Measurements from ENCODE around the gene TESMIN.

Gene TESMIN

DNA sequence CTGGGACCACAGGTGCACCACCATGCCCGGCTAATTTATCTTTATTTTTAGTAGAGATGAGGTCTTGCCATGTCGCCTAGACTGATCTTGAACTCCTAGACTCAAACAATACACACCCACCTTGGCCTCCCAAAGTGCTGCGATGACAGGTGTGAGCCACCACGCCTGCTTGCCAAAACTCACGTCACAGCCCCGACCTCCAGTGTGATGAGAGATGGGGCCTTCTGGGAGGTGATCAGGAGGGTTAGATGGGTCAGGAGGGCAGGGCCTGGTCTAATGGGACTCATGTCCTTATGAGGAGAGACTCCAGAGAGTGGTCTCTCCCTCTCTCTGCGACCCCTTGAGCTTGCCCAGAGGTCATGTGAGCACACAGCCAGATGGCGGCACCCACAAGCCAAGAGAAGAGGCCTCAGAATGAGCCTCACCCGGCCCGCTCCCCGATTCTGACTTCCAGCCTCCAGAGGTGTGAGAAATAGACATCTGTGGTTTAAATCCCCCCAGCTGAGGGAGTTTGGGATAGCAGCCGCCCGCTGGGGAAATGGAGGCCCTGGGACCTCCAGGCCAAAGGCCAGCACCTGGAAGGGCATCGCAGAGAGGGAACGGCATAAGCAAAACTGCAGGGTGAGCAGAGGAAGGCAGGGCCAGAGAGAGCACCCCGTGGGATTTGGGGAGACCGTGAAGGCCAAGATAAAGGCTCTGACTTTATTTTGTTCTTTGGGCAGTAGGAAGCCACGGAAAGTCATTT lies 91.1 kb downstream of the TESMIN start:
- Histone ChIP-seq H3K4me3 (peak overlapping the region; percentile 55; the same call in 1 of the 2 replicates), H3K9me3 (peaks cover 23% of the 10 kb centered on the region), H4K20me1 (peaks cover 26% of the 10 kb centered on the region), H3K36me3 (no peaks in the 10 kb centered on the region), H3K9ac (no peak overlapping the region), H3K27me3 (no peaks in the 10 kb centered on the region; the same call in 1 of the 2 replicates), H3K4me2 (peak overlapping the region; percentile 99), H3K4me1 (peaks cover 72% of the 10 kb centered on the region), H3K27ac (no peak overlapping the region)
- TF ChIP-seq Cebpa-rat (IDR thresholded peaks at IDR 0.05), result no peak

DNA sequence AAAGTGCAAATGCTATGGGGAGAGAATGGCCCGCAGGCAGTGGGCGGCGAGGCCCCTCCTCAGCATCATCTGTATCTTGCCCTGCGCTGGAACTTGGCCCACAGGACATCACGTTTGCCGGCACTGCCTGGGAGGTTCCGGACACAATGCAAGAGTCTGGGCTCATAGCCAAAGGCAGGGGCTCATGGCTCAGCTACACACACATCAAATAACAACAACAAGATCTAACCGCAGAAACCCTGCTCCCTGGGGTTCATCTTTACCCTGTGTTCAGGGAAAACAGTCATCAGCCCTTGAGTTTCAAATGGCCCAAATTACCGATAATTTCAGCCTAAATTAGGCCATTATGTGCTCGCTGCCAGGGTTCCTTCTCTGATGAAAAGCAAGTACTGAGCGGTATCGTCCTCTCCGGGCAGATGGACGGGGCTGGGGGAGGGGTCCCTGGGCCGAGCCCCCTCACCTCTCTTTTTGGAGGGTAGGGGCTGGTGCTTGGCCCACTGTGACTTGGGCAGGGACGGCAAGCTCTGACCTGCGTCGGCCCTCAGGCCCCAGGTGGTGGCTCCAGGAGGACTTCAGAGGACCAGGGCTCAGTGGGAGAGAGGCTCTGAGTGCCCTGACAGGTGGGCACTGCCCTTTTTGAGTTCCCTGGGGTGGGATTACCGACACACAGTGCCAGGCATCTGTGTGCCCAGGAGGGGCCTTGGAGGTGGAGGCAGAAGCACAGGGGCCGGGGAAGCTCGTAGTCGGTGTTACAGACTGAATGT lies 92.0 kb downstream of the TESMIN start:
- Histone ChIP-seq H3K9me3 (peaks cover 31% of the 10 kb centered on the region), H3K9ac (no peak overlapping the region), H3K4me1 (peaks cover 63% of the 10 kb centered on the region), H3K4me2 (peak overlapping the region; percentile 99), H3K36me3 (no peaks in the 10 kb centered on the region), H3K27me3 (no peaks in the 10 kb centered on the region; the same call in 1 of the 2 replicates), H4K20me1 (peaks cover 19% of the 10 kb centered on the region), H3K4me3 (peak overlapping the region; percentile 55), H3K27ac (peak overlapping the region; percentile 65)
- TF ChIP-seq Cebpa-rat (IDR thresholded peaks at IDR 0.05), result peak; percentile 34; the same call in 1 of the 2 replicates

DNA sequence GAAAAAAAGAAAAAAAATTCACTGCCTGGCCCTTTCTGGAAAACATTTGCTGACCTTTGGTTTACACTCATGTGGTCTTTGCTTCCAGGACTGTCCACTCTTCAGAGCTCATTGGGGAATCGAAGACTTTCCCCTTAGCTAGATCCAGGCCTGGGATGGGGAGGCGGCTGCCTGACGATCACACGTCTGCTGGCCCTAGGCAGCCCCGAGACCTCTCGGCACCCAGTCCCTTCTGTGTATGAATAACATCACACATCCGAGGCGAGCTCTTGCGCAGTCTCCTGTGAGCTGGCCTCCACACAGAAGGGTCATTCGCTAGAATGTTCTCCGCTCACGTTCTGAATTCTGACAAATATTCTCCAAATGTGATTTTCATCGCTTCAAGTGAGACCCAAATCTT lies 92.7 kb downstream of the TESMIN start:
- H3K4me2 ChIP-seq, result peak overlapping the region; percentile 99
- TF ChIP-seq Cebpa-rat (IDR thresholded peaks at IDR 0.05), result no peak
- H3K4me3 ChIP-seq, result no peak overlapping the region
- no peaks in the 10 kb centered on the region; the same call in 1 of the 2 replicates for H3K27me3 ChIP-seq
- H3K9me3 ChIP-seq, result peaks cover 31% of the 10 kb centered on the region
- no peak overlapping the region for H3K9ac ChIP-seq
- peaks cover 14% of the 10 kb centered on the region for H4K20me1 ChIP-seq
- peaks cover 56% of the 10 kb centered on the region for H3K4me1 ChIP-seq
- H3K36me3 ChIP-seq, result no peaks in the 10 kb centered on the region
- H3K27ac ChIP-seq, result no peak overlapping the region

DNA sequence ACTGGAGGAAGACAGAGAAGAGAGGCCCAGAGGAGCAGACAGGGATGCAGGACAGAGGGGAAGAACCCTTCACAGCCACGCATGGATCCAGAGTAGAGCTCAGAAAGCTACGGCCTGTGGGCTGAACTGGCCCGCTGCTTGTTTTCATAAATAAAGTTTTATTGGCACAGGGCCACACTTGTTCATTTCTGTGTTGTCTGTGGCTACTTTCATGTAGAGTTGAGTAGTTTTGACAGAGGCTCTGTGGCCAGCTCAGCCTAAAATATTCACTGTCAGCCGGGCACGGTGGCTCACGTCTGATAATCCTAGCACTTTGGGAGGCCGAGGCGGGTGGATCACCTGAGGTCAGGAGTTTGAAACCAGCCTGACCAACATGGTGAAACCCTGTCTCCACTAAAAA lies 93.2 kb downstream of the TESMIN start:
- Histone ChIP-seq H4K20me1 (peaks cover 11% of the 10 kb centered on the region), H3K27ac (no peak overlapping the region), H3K27me3 (no peaks in the 10 kb centered on the region; the same call in 1 of the 2 replicates), H3K4me2 (peak overlapping the region; percentile 99), H3K36me3 (no peaks in the 10 kb centered on the region), H3K4me1 (peaks cover 53% of the 10 kb centered on the region), H3K9me3 (peaks cover 31% of the 10 kb centered on the region), H3K9ac (no peak overlapping the region), H3K4me3 (no peak overlapping the region)
- TF ChIP-seq Cebpa-rat (IDR thresholded peaks at IDR 0.05), result no peak

Measured in BLaER1 (cell line).